H9 (cell line): ENCODE results near the gene TAS1R1. TPM values are rescaled to one million over a fixed set of nuclear protein-coding genes. Genes with fewer than 3 reads are reported as not detected.

Experiments
- DNase-seq: peaks from one replicate; pipeline ENCODE4 v3.0.0-alpha.2; 2017
- H2AFZ ChIP-seq: one replicate; pipeline ENCODE4 v1.6.1; 2013; ENCODE audit warnings: mild to moderate bottlenecking, low read length, control low read depth, moderate library complexity
- H2AK5ac ChIP-seq: 2 replicates; pipeline ENCODE4 v1.6.1; 2013; ENCODE audit warnings: low read length, control low read depth, mixed read lengths; ENCODE audit not compliant: insufficient read length
- H2BK120ac ChIP-seq: one replicate; pipeline ENCODE4 v1.6.1; 2013; ENCODE audit warnings: low read depth, mild to moderate bottlenecking, low read length, control low read depth, inconsistent platforms; ENCODE audit not compliant: poor library complexity, severe bottlenecking
- H2BK12ac ChIP-seq: 2 replicates; pipeline ENCODE4 v1.6.1; 2013; ENCODE audit warnings: low read length, control low read depth, mixed read lengths, low read depth; ENCODE audit not compliant: insufficient read length
- H2BK15ac ChIP-seq: 2 replicates; pipeline ENCODE4 v1.6.1; 2013; ENCODE audit warnings: low read depth, low read length, control low read depth
- H2BK20ac ChIP-seq: one replicate; pipeline ENCODE4 v1.6.1; 2013; ENCODE audit warnings: low read depth, mild to moderate bottlenecking, low read length, control low read depth, inconsistent platforms; ENCODE audit not compliant: poor library complexity, severe bottlenecking
- H2BK5ac ChIP-seq: 2 replicates; pipeline ENCODE4 v1.6.1; 2013; ENCODE audit warnings: low read length, control low read depth, mixed read lengths; ENCODE audit not compliant: insufficient read length
- H3K14ac ChIP-seq: 2 replicates; pipeline ENCODE4 v1.6.1; 2013; ENCODE audit warnings: low read length, control low read depth; ENCODE audit not compliant: insufficient read depth
- H3K18ac ChIP-seq: 2 replicates; pipeline ENCODE4 v1.6.1; 2013; ENCODE audit warnings: low read depth, mild to moderate bottlenecking, mixed read lengths, low read length, control low read depth; ENCODE audit not compliant: insufficient read length
- H3K23ac ChIP-seq: 2 replicates; pipeline ENCODE4 v1.6.1; 2013; ENCODE audit warnings: low read length, control low read depth, mixed read lengths, low read depth; ENCODE audit not compliant: insufficient read length
- H3K23me2 ChIP-seq: 2 replicates; pipeline ENCODE4 v1.6.1; 2013; ENCODE audit warnings: low read depth, mild to moderate bottlenecking, mixed read lengths, low read length, control low read depth; ENCODE audit not compliant: insufficient read length, poor library complexity, severe bottlenecking
- H3K27ac ChIP-seq: 2 replicates; pipeline ENCODE4 v1.5.1; 2013; ENCODE audit warnings: low read length, control low read depth, mixed read lengths, low read depth; ENCODE audit not compliant: insufficient read length
- H3K27me3 ChIP-seq: 2 replicates; pipeline ENCODE4 v1.6.1; 2013; ENCODE audit warnings: low read length, control low read depth, inconsistent platforms; ENCODE audit not compliant: insufficient read depth
- H3K4ac ChIP-seq: 2 replicates; pipeline ENCODE4 v1.6.1; 2013; ENCODE audit warnings: low read depth, mild to moderate bottlenecking, control low read depth, inconsistent platforms, low read length, moderate library complexity
- H3K4me1 ChIP-seq: 2 replicates; pipeline ENCODE4 v1.6.1; 2013; ENCODE audit warnings: low read length, control low read depth, inconsistent platforms; ENCODE audit not compliant: insufficient read depth
- H3K4me2 ChIP-seq: 2 replicates; pipeline ENCODE4 v1.6.1; 2013; ENCODE audit warnings: low read length, control low read depth, mixed read lengths; ENCODE audit not compliant: insufficient read length, insufficient read depth
- H3K56ac ChIP-seq: 2 replicates; pipeline ENCODE4 v1.6.1; 2013; ENCODE audit warnings: low read depth, mild to moderate bottlenecking, mixed read lengths, low read length, control low read depth; ENCODE audit not compliant: insufficient read length
- H3K79me1 ChIP-seq: 2 replicates; pipeline ENCODE4 v1.6.1; 2013; ENCODE audit warnings: low read depth, mild to moderate bottlenecking, moderate library complexity, low read length, control low read depth, inconsistent platforms; ENCODE audit not compliant: insufficient read depth, poor library complexity, severe bottlenecking
- H3K79me2 ChIP-seq: 2 replicates; pipeline ENCODE4 v1.6.1; 2013; ENCODE audit warnings: low read length, control low read depth, inconsistent platforms; ENCODE audit not compliant: insufficient read depth
- H3K9ac ChIP-seq: 2 replicates; pipeline ENCODE4 v1.6.1; 2013; ENCODE audit warnings: low read length, control low read depth, mixed read lengths; ENCODE audit not compliant: insufficient read length; ENCODE audit errors: extremely low read depth
- H3K9me3 ChIP-seq: one replicate; pipeline ENCODE4 v1.6.1; 2013; ENCODE audit warnings: low read depth, low read length, inconsistent platforms; ENCODE audit not compliant: control insufficient read depth
- H3T11ph ChIP-seq: one replicate; pipeline ENCODE4 v1.6.1; 2013; ENCODE audit warnings: mild to moderate bottlenecking, low read length, control low read depth, inconsistent platforms
- H4K20me1 ChIP-seq: one replicate; pipeline ENCODE4 v1.6.1; 2013; ENCODE audit not compliant: control insufficient read depth, insufficient read length, insufficient read depth
- H4K5ac ChIP-seq: 2 replicates; pipeline ENCODE4 v1.6.1; 2013; ENCODE audit warnings: low read depth, mild to moderate bottlenecking, mixed read lengths, low read length, control low read depth; ENCODE audit not compliant: insufficient read length
- H4K8ac ChIP-seq: replicated peaks from 2 replicates; pipeline ENCODE4 v1.6.1; 2013; ENCODE audit warnings: low read length, control low read depth, mixed read lengths, low read depth; ENCODE audit not compliant: insufficient read length
- H4K91ac ChIP-seq: 2 replicates; pipeline ENCODE4 v1.6.1; 2013; ENCODE audit warnings: low read depth, mild to moderate bottlenecking, moderate library complexity, mixed read lengths, low read length, control low read depth; ENCODE audit not compliant: insufficient read length
- H3K27ac Mint-ChIP-seq, 3 experiments: 2 replicates in 2 of 3; 3 replicates in 1 of 3; pipeline ENCODE4 v1.8.0; 2020 to 2021; ENCODE audit warnings: mixed read lengths in 3 of 3, mild to moderate bottlenecking in 1 of 3, moderate library complexity in 1 of 3
- H3K27me3 Mint-ChIP-seq: 2 replicates; pipeline ENCODE4 v1.8.0; 2021; ENCODE audit warnings: low read depth, mild to moderate bottlenecking, moderate library complexity, mixed read lengths
- H3K36me3 Mint-ChIP-seq, 3 experiments: 2 replicates in 2 of 3; 3 replicates in 1 of 3; pipeline ENCODE4 v1.8.0; 2020 to 2021; ENCODE audit warnings: low read depth in 3 of 3, mixed read lengths in 3 of 3; ENCODE audit not compliant: insufficient read depth in 1 of 3
- H3K4me1 Mint-ChIP-seq, 2 experiments: 2 replicates each; pipeline ENCODE4 v1.8.0; 2020; ENCODE audit warnings: mixed read lengths in 2 of 2
- H3K4me3 Mint-ChIP-seq, 2 experiments: 2 replicates in 1 of 2; 3 replicates in 1 of 2; pipeline ENCODE4 v1.8.0; 2020 to 2021; ENCODE audit warnings: mild to moderate bottlenecking in 2 of 2, mixed read lengths in 2 of 2, moderate library complexity in 1 of 2
- H3K9me3 Mint-ChIP-seq, 2 experiments: 2 replicates in 1 of 2; 3 replicates in 1 of 2; pipeline ENCODE4 v1.8.0; 2020; ENCODE audit warnings: mild to moderate bottlenecking in 2 of 2, mixed read lengths in 2 of 2, moderate library complexity in 1 of 2
- WGBS: extraction: QIAGEN DNeasy Blood & Tissue Kit; methylation state at CpG from one replicate; pipeline ENCODE4 v1.1.7; 2013; ENCODE audit warnings: missing lambda C conversion rate, low lambda C conversion rate, mixed read lengths; ENCODE audit not compliant: insufficient read length; ENCODE audit errors: extremely low coverage; 5-methylcytosine and 5-hydroxymethylcytosine counted together
- total RNA-seq: library from RNA; stranded (reverse); gene quantifications from 2 replicates; pipeline ENCODE4 v1.2.1, GENCODE V29; 2021
- TF ChIP-seq, protein P1 (sequence below): fragments of 200-600 bp; sonication (generic); conservative IDR thresholded peaks from 3 replicates; pipeline ENCODE4 v1.8.0; 2021; ENCODE audit warnings: antibody characterized with exemption, mild to moderate bottlenecking

TAS1R1 gene
- total RNA-seq, 1 experiment from 2014 or later = not detected

DNA sequence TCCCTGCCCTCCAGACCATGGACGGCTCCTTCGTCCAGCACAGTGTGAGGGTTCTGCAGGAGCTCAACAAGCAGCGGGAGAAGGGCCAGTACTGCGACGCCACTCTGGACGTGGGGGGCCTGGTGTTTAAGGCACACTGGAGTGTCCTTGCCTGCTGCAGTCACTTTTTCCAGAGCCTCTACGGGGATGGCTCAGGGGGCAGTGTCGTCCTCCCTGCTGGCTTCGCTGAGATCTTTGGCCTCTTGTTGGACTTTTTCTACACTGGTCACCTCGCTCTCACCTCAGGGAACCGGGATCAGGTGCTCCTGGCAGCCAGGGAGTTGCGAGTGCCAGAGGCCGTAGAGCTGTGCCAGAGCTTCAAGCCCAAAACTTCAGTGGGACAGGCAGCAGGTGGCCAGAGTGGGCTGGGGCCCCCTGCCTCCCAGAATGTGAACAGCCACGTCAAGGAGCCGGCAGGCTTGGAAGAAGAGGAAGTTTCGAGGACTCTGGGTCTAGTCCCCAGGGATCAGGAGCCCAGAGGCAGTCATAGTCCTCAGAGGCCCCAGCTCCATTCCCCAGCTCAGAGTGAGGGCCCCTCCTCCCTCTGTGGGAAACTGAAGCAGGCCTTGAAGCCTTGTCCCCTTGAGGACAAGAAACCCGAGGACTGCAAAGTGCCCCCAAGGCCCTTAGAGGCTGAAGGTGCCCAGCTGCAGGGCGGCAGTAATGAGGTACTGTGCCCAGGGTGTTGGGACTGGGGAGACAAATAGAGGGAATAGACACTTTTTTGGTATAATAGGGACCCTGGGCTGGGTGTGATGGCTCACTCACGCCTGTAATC, 25.7 kb downstream of the TAS1R1 start:
- Histone ChIP-seq H3K23me2 (peaks cover 7% of the 10 kb centered on the region), H2BK5ac (no peak overlapping the region), H3K14ac (no peak overlapping the region), H3K23ac (no peak overlapping the region), H3K18ac (no peak overlapping the region), H4K91ac (no peak overlapping the region), H3K4me1 (no peaks in the 10 kb centered on the region; the same call in 1 of the 2 replicates), H3K56ac (no peak overlapping the region), H4K5ac (no peak overlapping the region), H3K27ac (no peak overlapping the region), H2AK5ac (no peak overlapping the region), H2BK15ac (no peak overlapping the region), H4K8ac (no peak overlapping the region), H3K79me1 (peaks cover 4% of the 10 kb centered on the region), H2BK120ac (no peak overlapping the region), H3K27me3 (no peaks in the 10 kb centered on the region), H4K20me1 (no peaks in the 10 kb centered on the region), H3T11ph (no peak overlapping the region), H3K9ac (no peak overlapping the region), H2BK12ac (no peak overlapping the region), H3K79me2 (no peaks in the 10 kb centered on the region), H3K4ac (no peak overlapping the region), H3K9me3 (no peaks in the 10 kb centered on the region), H2AFZ (no peak overlapping the region), H2BK20ac (no peak overlapping the region), H3K4me2 (peak overlapping the region; percentile 60)
- Mint-ChIP-seq H3K4me1 (peaks cover 15 to 18% of the 10 kb centered on the region in 2 experiments), H3K36me3 (peaks cover 0 to 14% (median 2%) of the 10 kb centered on the region in 3 experiments; a peak in 4 of 7 replicates), H3K27me3 (peaks cover 6% of the 10 kb centered on the region), H3K27ac (peak overlapping the region in 2 of 3 experiments; percentile 82; a peak in 3 of 7 replicates), H3K9me3 (no peaks in the 10 kb centered on the region; a peak in 1 of 5 replicates), H3K4me3 (peak overlapping the region; percentile 92 to 95)
- DNase-seq = no peak
- TF ChIP-seq, protein P1, sequence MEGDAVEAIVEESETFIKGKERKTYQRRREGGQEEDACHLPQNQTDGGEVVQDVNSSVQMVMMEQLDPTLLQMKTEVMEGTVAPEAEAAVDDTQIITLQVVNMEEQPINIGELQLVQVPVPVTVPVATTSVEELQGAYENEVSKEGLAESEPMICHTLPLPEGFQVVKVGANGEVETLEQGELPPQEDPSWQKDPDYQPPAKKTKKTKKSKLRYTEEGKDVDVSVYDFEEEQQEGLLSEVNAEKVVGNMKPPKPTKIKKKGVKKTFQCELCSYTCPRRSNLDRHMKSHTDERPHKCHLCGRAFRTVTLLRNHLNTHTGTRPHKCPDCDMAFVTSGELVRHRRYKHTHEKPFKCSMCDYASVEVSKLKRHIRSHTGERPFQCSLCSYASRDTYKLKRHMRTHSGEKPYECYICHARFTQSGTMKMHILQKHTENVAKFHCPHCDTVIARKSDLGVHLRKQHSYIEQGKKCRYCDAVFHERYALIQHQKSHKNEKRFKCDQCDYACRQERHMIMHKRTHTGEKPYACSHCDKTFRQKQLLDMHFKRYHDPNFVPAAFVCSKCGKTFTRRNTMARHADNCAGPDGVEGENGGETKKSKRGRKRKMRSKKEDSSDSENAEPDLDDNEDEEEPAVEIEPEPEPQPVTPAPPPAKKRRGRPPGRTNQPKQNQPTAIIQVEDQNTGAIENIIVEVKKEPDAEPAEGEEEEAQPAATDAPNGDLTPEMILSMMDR = peak; percentile 37; the same call in 2 of the 3 replicates
- no CpG with 5 or more reads among the region's 19 CpGs for WGBS
